PC-9 (cell line): ENCODE measurements around the gene GAP43. TPM values are rescaled to one million over a fixed set of nuclear protein-coding genes. Genes with fewer than 3 reads are reported as not detected.

ENCODE experiments used
- BruUV-seq: library from RNA; stranded (reverse); fragments of 400-500 nt; replicated peaks from 2 replicates; lab custom pipeline; 2021; lab: Mats Ljungman, UMichigan
- CTCF ChIA-PET: fragments of 300-600 bp; sonication (Branson Sonifier 250); formaldehyde crosslinking; loops from one replicate; lab custom pipeline; 2022; ENCODE audit warnings: antibody characterized with exemption; lab: Charles Lee
- POLR2A ChIA-PET: fragments of 300-600 bp; sonication (Branson Sonifier 250); formaldehyde crosslinking; loops from one replicate; lab custom pipeline; 2022; ENCODE audit warnings: antibody characterized with exemption; ENCODE audit not compliant: unreplicated experiment; lab: Charles Lee
- DNase-seq, 2 experiments: peaks; one replicate each; pipeline versions ENCODE4 v3.0.0 to v3.0.0-alpha.2; 2015 to 2022; ENCODE audit warnings: mixed read lengths in 1 of 2
- H2AFZ ChIP-seq: fragments of 200-600 bp; sonication (generic); 2 replicates; pipeline ENCODE4 v1.8.1; 2017; ENCODE audit warnings: antibody characterized with exemption
- H3F3A ChIP-seq: fragments of 200-600 bp; sonication (generic); 2 replicates; pipeline ENCODE4 v1.8.1; 2017; ENCODE audit warnings: antibody characterized with exemption, mild to moderate bottlenecking, low read depth; ENCODE audit not compliant: insufficient read depth
- H3K27ac ChIP-seq: fragments of 200-600 bp; sonication (generic); 2 replicates; pipeline ENCODE4 v1.6.1; 2016; ENCODE audit warnings: mixed run types
- H3K27me3 ChIP-seq: fragments of 200-600 bp; sonication (generic); 2 replicates; pipeline ENCODE4 v1.6.1; 2016; ENCODE audit warnings: low read depth, mixed run types; ENCODE audit not compliant: insufficient read depth
- H3K36me3 ChIP-seq: fragments of 200-600 bp; sonication (generic); 2 replicates; pipeline ENCODE4 v1.6.1; 2016; ENCODE audit warnings: low read depth, mixed run types
- H3K4me1 ChIP-seq: fragments of 200-600 bp; sonication (generic); replicated peaks from 2 replicates; pipeline ENCODE4 v1.6.1; 2016; ENCODE audit warnings: mixed run types; ENCODE audit not compliant: insufficient read depth
- H3K4me2 ChIP-seq: fragments of 200-600 bp; sonication (generic); 2 replicates; pipeline ENCODE4 v1.6.1; 2017; ENCODE audit warnings: mixed run types
- H3K4me3 ChIP-seq: fragments of 200-600 bp; sonication (generic); 2 replicates; pipeline ENCODE4 v1.6.1; 2016; ENCODE audit warnings: mixed run types
- H3K79me2 ChIP-seq: fragments of 200-600 bp; sonication (generic); 2 replicates; pipeline ENCODE4 v1.6.1; 2017; ENCODE audit warnings: low read depth, mixed run types
- H3K9me2 ChIP-seq: fragments of 200-600 bp; sonication (generic); 2 replicates; pipeline ENCODE4 v1.8.1; 2017; ENCODE audit warnings: mild to moderate bottlenecking; ENCODE audit not compliant: insufficient read depth
- H3K9me3 ChIP-seq: fragments of 200-600 bp; sonication (generic); 2 replicates; pipeline ENCODE4 v1.8.1; 2016; ENCODE audit warnings: low read depth; ENCODE audit not compliant: insufficient read depth
- H4K20me1 ChIP-seq: fragments of 200-600 bp; sonication (generic); 2 replicates; pipeline ENCODE4 v1.8.1; 2017; ENCODE audit not compliant: insufficient read depth
- EZH2 ChIP-seq: fragments of 200-600 bp; sonication (generic); IDR thresholded peaks from 2 replicates; pipeline ENCODE4 v1.8.0; 2017; ENCODE audit warnings: antibody characterized with exemption, low read depth
- intact Hi-C: fragments of 100-400 bp; cut with micrococcal nuclease; formaldehyde crosslinking; loops from one replicate; pipeline ENCODE4 v1.10.0; 2022; ENCODE audit not compliant: unreplicated experiment
- total RNA-seq: library from RNA; stranded (reverse); gene quantifications from 2 replicates; pipeline ENCODE4 v1.2.3, GENCODE V29; 2021
- TF ChIP-seq, protein P1 (sequence below): fragments of 200-600 bp; sonication (generic); conservative IDR thresholded peaks from 2 replicates; pipeline ENCODE4 v1.6.1; 2017; ENCODE audit warnings: mixed run types, antibody characterized with exemption, mild to moderate bottlenecking, moderate library complexity

The GAP43 gene
- total RNA-seq, 1 experiment from 2014 or later = not detected

DNA sequence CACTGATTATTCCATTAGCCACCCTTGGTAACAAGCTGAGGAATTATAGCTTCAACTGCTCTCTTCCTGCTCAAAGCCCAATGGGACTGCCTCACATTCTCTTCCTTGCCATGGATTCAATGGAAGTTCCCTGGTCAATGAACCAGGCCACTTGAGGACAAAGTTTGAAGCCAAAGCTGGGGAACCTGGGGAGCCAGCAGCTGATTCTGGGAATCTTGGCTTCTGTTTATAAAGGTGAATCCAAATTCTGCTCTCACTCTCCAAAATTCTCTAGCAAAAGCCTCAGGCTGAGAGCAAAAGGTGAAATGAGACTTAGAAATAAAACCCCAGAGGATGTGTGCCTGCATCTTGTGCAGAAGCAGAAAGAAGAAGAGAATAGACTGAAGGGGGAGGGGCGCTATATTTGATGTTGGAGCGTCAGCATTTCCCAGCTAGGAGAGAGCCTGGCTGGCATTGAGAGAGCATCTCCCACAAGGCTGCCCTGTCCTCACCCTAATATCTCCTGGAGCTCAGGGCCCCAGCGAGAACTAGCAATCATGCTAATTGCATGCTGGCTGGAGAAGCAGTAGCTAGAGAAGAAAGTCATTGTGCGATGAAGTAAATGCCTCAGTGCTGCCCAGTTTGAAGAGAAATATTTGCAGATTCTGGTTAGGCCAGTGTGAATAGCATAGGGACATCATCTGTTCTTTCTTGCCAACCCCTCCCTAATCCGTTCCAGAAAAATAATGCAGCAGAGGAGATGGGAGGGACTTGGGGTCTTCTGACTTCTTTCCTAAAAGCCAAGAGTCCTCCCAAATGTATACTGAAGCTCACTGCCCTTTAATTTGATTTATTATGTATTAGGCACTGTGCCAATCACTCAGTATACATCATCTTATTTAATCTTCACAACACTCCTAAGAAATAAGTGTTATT is 34.9 kb upstream of the GAP43 start:
- no peak overlapping the region for H3K27ac ChIP-seq
- no peaks in the 10 kb centered on the region for H3K27me3 ChIP-seq
- BruUV-seq = no TSS peak
- no peaks in the 10 kb centered on the region for H4K20me1 ChIP-seq
- no peak overlapping the region for H2AFZ ChIP-seq
- DNase-seq = no peak
- TF ChIP-seq, protein P1, sequence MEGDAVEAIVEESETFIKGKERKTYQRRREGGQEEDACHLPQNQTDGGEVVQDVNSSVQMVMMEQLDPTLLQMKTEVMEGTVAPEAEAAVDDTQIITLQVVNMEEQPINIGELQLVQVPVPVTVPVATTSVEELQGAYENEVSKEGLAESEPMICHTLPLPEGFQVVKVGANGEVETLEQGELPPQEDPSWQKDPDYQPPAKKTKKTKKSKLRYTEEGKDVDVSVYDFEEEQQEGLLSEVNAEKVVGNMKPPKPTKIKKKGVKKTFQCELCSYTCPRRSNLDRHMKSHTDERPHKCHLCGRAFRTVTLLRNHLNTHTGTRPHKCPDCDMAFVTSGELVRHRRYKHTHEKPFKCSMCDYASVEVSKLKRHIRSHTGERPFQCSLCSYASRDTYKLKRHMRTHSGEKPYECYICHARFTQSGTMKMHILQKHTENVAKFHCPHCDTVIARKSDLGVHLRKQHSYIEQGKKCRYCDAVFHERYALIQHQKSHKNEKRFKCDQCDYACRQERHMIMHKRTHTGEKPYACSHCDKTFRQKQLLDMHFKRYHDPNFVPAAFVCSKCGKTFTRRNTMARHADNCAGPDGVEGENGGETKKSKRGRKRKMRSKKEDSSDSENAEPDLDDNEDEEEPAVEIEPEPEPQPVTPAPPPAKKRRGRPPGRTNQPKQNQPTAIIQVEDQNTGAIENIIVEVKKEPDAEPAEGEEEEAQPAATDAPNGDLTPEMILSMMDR = no peak
- no peak for TF ChIP-seq EZH2
- H3K36me3 ChIP-seq = no peaks in the 10 kb centered on the region
- H3K9me2 ChIP-seq = no peaks in the 10 kb centered on the region; the same call in 1 of the 2 replicates
- no peak overlapping the region for H3K4me2 ChIP-seq
- ChIA-PET CTCF (no interaction called here), POLR2A (no interaction called here)
- no peaks in the 10 kb centered on the region for H3F3A ChIP-seq
- H3K4me3 ChIP-seq = no peak overlapping the region
- H3K4me1 ChIP-seq = no peaks in the 10 kb centered on the region
- no peaks in the 10 kb centered on the region for H3K9me3 ChIP-seq
- H3K79me2 ChIP-seq = no peaks in the 10 kb centered on the region
- intact Hi-C loops = no loop called here

DNA sequence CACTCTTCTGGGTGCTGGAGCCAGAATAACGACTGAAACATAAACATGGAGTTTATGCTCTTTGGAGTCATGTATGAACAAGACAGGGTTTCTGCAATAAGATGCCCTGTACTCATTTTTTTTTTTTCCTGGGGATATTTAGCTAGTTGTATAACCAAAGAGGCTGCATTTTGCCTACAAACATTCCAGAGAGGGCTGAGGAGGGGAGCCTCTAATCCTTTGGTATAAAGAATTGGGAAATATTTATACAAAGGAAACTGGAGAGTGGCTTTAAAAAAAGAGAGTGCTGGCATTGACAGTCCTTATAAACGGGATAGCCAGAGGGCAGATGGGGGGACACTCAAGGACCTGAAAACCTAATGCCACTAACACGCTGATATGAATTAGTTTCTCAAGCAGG is 32.4 kb upstream of the GAP43 start:
- Histone ChIP-seq H3K27ac (no peak overlapping the region), H3K4me2 (no peak overlapping the region), H3K79me2 (no peaks in the 10 kb centered on the region), H3K9me3 (no peaks in the 10 kb centered on the region; the same call in 1 of the 2 replicates), H4K20me1 (no peaks in the 10 kb centered on the region), H3K9me2 (no peaks in the 10 kb centered on the region; the same call in 1 of the 2 replicates), H3K4me3 (no peak overlapping the region), H3K4me1 (no peaks in the 10 kb centered on the region), H3K36me3 (no peaks in the 10 kb centered on the region), H3F3A (no peaks in the 10 kb centered on the region), H3K27me3 (no peaks in the 10 kb centered on the region), H2AFZ (no peak overlapping the region)
- intact Hi-C loops = no loop called here
- DNase-seq = no peak
- TF ChIP-seq, protein P1 = no peak
- no TSS peak for BruUV-seq
- ChIA-PET POLR2A (no interaction called here), CTCF (no interaction called here)

DNA sequence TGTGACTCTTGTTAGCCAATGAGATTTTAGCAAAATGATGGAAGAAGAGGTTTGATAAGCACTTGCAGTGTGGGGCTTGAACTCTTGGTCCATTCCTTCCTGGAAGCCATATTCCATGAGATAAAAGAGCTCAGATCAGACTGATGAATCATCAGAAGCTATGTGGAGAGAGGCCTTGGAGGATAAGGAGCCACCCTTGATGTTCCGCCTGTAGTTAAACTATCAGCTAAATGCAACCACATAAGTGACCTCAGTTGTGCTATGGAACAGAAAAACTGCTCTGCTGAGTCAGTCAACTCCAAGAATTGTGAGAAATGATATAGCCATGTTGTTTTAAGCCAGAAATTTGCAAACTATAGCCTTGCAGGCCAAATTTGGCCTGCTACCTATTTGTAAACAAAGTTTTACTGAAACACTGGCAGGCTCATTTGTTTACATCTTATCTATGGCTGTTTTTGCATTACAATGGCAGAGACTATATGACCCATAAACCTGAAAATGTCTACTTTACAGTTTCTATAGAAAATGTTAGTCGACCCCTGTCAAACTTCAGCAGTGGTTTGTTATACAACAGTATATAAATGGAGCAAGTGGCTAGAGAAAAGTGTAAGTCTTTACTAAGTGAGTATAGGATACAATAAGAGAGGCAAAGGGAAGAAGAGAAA is 27.6 kb upstream of the GAP43 start:
- Histone ChIP-seq H3F3A (no peaks in the 10 kb centered on the region), H3K4me3 (no peak overlapping the region), H3K9me2 (no peaks in the 10 kb centered on the region; the same call in 1 of the 2 replicates), H3K27me3 (no peaks in the 10 kb centered on the region), H3K79me2 (no peaks in the 10 kb centered on the region), H3K27ac (no peak overlapping the region), H3K4me1 (no peaks in the 10 kb centered on the region), H3K36me3 (no peaks in the 10 kb centered on the region), H3K4me2 (no peak overlapping the region), H2AFZ (no peak overlapping the region), H3K9me3 (no peaks in the 10 kb centered on the region; the same call in 1 of the 2 replicates), H4K20me1 (no peaks in the 10 kb centered on the region)
- TF ChIP-seq, protein P1 = no peak
- no peak for TF ChIP-seq EZH2
- CTCF ChIA-PET = no interaction called here
- BruUV-seq = no TSS peak
- POLR2A ChIA-PET = no interaction called here
- no peak for DNase-seq
- intact Hi-C loops = no loop called here
